GM12878 (cell line): ENCODE measurements around the gene PTPRF. TPM values are rescaled to one million over a fixed set of nuclear protein-coding genes. Genes with fewer than 3 reads are reported as not detected.

Source experiments
- ATAC-seq: fragments of 200-7000 bp; cut with Tn5 transposase; 3 replicates; pipeline ENCODE4 v1.9.1; 2020; ENCODE audit warnings: mild to moderate bottlenecking, moderate library complexity
- BruUV-seq: library from RNA; stranded (reverse); fragments of 400-500 nt; replicated peaks from 2 replicates; lab custom pipeline; 2021; lab: Mats Ljungman, UMichigan
- CTCF ChIA-PET: fragments of 300-600 bp; sonication (Branson Sonifier 250); formaldehyde crosslinking; extraction: SDS; loops from one replicate; lab custom pipeline; 2021; ENCODE audit warnings: inconsistent platforms; lab: Yijun Ruan, JAX
- POLR2A ChIA-PET: fragments of 350-600 bp; formaldehyde crosslinking; extraction: SDS; loops from one replicate; lab custom pipeline; 2021; ENCODE audit warnings: inconsistent platforms; lab: Charles Lee
- RAD21 ChIA-PET: fragments of 300-600 bp; sonication (Branson Sonifier 250); formaldehyde crosslinking; loops from one replicate; lab custom pipeline; 2023; ENCODE audit warnings: antibody characterized with exemption; ENCODE audit not compliant: unreplicated experiment; lab: Charles Lee
- SMC1A ChIA-PET: fragments of 300-600 bp; sonication (Branson Sonifier 250); formaldehyde crosslinking; loops from one replicate; lab custom pipeline; 2023; ENCODE audit not compliant: unreplicated experiment, uncharacterized antibody; lab: Charles Lee
- DNase-seq: peaks from one replicate; pipeline ENCODE4 v3.0.0-alpha.2; 2011; ENCODE audit warnings: low read depth, low spot score
- FAIRE-seq: peaks from 3 replicates; lab custom pipeline; 2011; peaks lifted over from hg19 to GRCh38; lab: Jason Lieb, UNC
- H2AFZ ChIP-seq: 2 replicates; pipeline ENCODE4 v1.6.0; 2011; ENCODE audit warnings: low read depth, low read length, control low read depth; ENCODE audit not compliant: control insufficient read depth
- H3K27ac ChIP-seq: 2 replicates; pipeline ENCODE4 v1.5.1; 2011; ENCODE audit warnings: control low read depth; ENCODE audit not compliant: control insufficient read depth, insufficient read depth
- H3K27me3 ChIP-seq, 2 experiments: replicated peaks in 1 of 2; 2 replicates each; pipeline versions ENCODE4 v1.6.0 to v1.6.1; 2011; ENCODE audit warnings: low read length in 1 of 2; ENCODE audit not compliant: control insufficient read depth in 2 of 2, insufficient read depth in 2 of 2
- H3K36me3 ChIP-seq, 2 experiments: 2 replicates each; pipeline ENCODE4 v1.5.1; 2011; ENCODE audit warnings: low read length in 1 of 2; ENCODE audit not compliant: control insufficient read depth in 2 of 2, insufficient read depth in 2 of 2
- H3K4me1 ChIP-seq: 2 replicates; pipeline ENCODE4 v1.6.1; 2011; ENCODE audit warnings: mild to moderate bottlenecking, low read length, moderate library complexity, mixed read lengths; ENCODE audit not compliant: control insufficient read depth, insufficient read depth
- H3K4me2 ChIP-seq: 2 replicates; pipeline ENCODE4 v1.6.0; 2011; ENCODE audit warnings: control low read depth; ENCODE audit not compliant: control insufficient read depth, insufficient read depth
- H3K4me3 ChIP-seq: fragments of 200-600 bp; sonication (generic); 2 replicates; pipeline ENCODE4 v1.5.1; 2016
- H3K79me2 ChIP-seq: 2 replicates; pipeline ENCODE4 v1.6.0; 2011; ENCODE audit warnings: low read length; ENCODE audit not compliant: control insufficient read depth, insufficient read depth
- H3K9ac ChIP-seq: 2 replicates; pipeline ENCODE4 v1.8.0; 2011; ENCODE audit warnings: low read length, control low read depth, mixed read lengths; ENCODE audit not compliant: control insufficient read depth, insufficient read depth
- H3K9me3 ChIP-seq: replicated peaks from 3 replicates; pipeline ENCODE4 v1.5.1; 2011; ENCODE audit warnings: mild to moderate bottlenecking, low read length; ENCODE audit not compliant: control insufficient read depth, insufficient read depth
- H4K20me1 ChIP-seq: 2 replicates; pipeline ENCODE4 v1.6.0; 2011; ENCODE audit not compliant: control insufficient read depth, insufficient read depth
- PRDM15 ChIP-seq: fragments of 450-650 bp; formaldehyde crosslinking; IDR thresholded peaks from 2 replicates; pipeline ENCODE4 v1.4.0; 2020; ENCODE audit warnings: mild to moderate bottlenecking, moderate library complexity
- WGBS: methylation state at CpG from one replicate; pipeline ENCODE4 v1.1.6; 2016; ENCODE audit warnings: low lambda C conversion rate; ENCODE audit not compliant: insufficient replicate concordance, insufficient coverage; ENCODE audit errors: missing lambda C conversion rate; 5-methylcytosine and 5-hydroxymethylcytosine counted together
- in situ Hi-C: fragments of 300-500 bp; cut with MboI; formaldehyde crosslinking; loops from 9 replicates; pipeline ENCODE4 v1.14.3; 2018; ENCODE audit warnings: mixed read lengths
- intact Hi-C: fragments of 100-400 bp; cut with micrococcal nuclease; formaldehyde crosslinking; loops from one replicate; pipeline ENCODE4 v1.14.2; 2022; ENCODE audit not compliant: unreplicated experiment
- polyA plus RNA-seq, 11 experiments: library from polyadenylated mRNA; depleted of rRNA in 4 of 11; unstranded in 6 of 11; stranded (reverse) in 5 of 11; fragments of >200 nt; fragmentation: Nextera tagmentation in 4 of 11; fragmentation: Illumina TruSeq in 1 of 11; extraction: Ambion mirVana in 4 of 11; extraction: Trizol in 1 of 11; gene quantifications; 1 replicate in 1 of 11; 2 replicates in 10 of 11; pipeline versions ENCODE4 v1.2.1 to v1.2.3, GENCODE V29; 2011 to 2016; ENCODE audit warnings: inconsistent platforms in 2 of 11, missing spikeins in 2 of 11, low read depth in 1 of 11
- total RNA-seq, 4 experiments: library from RNA; depleted of rRNA in 3 of 4; stranded (reverse); fragments of >200 nt in 3 of 4; fragmentation: Illumina TruSeq in 1 of 4; extraction: Trizol in 1 of 4; gene quantifications; 2 replicates each; pipeline versions ENCODE4 v1.2.1 to v1.2.3, GENCODE V29; 2013 to 2021

Gene PTPRF
- total and polyA plus RNA-seq, 10 of the 15 experiments (the other 5 are each of a cell fraction or from before 2014, with no cell fraction given), result 0.04 to 2.6 (median 0.32) TPM

- ATAC-seq (no peak), FAIRE-seq (no peak)
- intact Hi-C loops, result no loop called here
Measured at GRCh38 chr1:43611950-43612349, 81.3 kb downstream of the PTPRF start.

More at GRCh38 chr1:43611950-43612349, 81.3 kb downstream of the PTPRF start:
- H3K4me2 ChIP-seq, result no peak overlapping the region
- no peak overlapping the region for H3K4me3 ChIP-seq
- no TSS peak for BruUV-seq
- H3K27ac ChIP-seq, result no peak overlapping the region
- H4K20me1 ChIP-seq, result no peaks in the 10 kb centered on the region
- WGBS, result 14% methylated on average over 7 of the region's 7 CpGs
- ChIA-PET CTCF (no interaction called here), SMC1A (no interaction called here), POLR2A (interaction anchor here (0.6 kb wide), 1 partner anchor 87 kb away, joined by 6 read pairs; no protein-coding TSS in a partner anchor), RAD21 (no interaction called here)
- H3K27me3 ChIP-seq, result no peaks in the 10 kb centered on the region; a peak in 3 of 4 replicates
- H2AFZ ChIP-seq, result no peak overlapping the region
- in situ Hi-C loops, result no loop called here
- H3K36me3 ChIP-seq, result no peaks in the 10 kb centered on the region
- DNase-seq, result no peak
- H3K9ac ChIP-seq, result no peak overlapping the region
- H3K9me3 ChIP-seq, result no peaks in the 10 kb centered on the region
- TF ChIP-seq PRDM15, result no peak
- no peaks in the 10 kb centered on the region for H3K4me1 ChIP-seq
- H3K79me2 ChIP-seq, result no peaks in the 10 kb centered on the region
